Nephron progenitor cell (in vitro differentiated cells): ENCODE measurements around the gene ABCB11.

Experiments used
- DNase-seq: peaks from one replicate; pipeline ENCODE4 v3.0.0; 2021
- H3K27ac Mint-ChIP-seq: 2 replicates; pipeline ENCODE4 v1.8.0; 2021; ENCODE audit warnings: mild to moderate bottlenecking, moderate library complexity, mixed read lengths
- H3K27me3 Mint-ChIP-seq: 2 replicates; pipeline ENCODE4 v1.8.0; 2021; ENCODE audit warnings: mild to moderate bottlenecking, low read depth, mixed read lengths; ENCODE audit not compliant: poor library complexity
- H3K36me3 Mint-ChIP-seq: 2 replicates; pipeline ENCODE4 v1.8.0; 2021; ENCODE audit warnings: low read depth, mixed read lengths
- H3K4me1 Mint-ChIP-seq: 2 replicates; pipeline ENCODE4 v1.8.0; 2021; ENCODE audit warnings: mixed read lengths
- H3K4me3 Mint-ChIP-seq: 2 replicates; pipeline ENCODE4 v1.8.0; 2021; ENCODE audit warnings: mild to moderate bottlenecking, moderate library complexity, mixed read lengths
- H3K9me3 Mint-ChIP-seq: 2 replicates; pipeline ENCODE4 v1.8.0; 2021; ENCODE audit warnings: mild to moderate bottlenecking, moderate library complexity, mixed read lengths
- CTCF ChIP-seq: fragments of 200-600 bp; sonication (generic); IDR thresholded peaks from 2 replicates; pipeline ENCODE4 v1.5.0; 2021; ENCODE audit warnings: antibody characterized with exemption

ABCB11 gene

GRCh38 chr2:168995744-168996143 lies 35.4 kb downstream of the ABCB11 start:
- H3K27me3 Mint-ChIP-seq, result peaks cover 5% of the 10 kb centered on the region
- no peak overlapping the region for H3K4me3 Mint-ChIP-seq
- TF ChIP-seq CTCF, result no peak
- DNase-seq, result no peak
- H3K27ac Mint-ChIP-seq, result no peak overlapping the region
- H3K36me3 Mint-ChIP-seq, result no peaks in the 10 kb centered on the region
- no peaks in the 10 kb centered on the region for H3K9me3 Mint-ChIP-seq
- H3K4me1 Mint-ChIP-seq, result no peaks in the 10 kb centered on the region

DNA sequence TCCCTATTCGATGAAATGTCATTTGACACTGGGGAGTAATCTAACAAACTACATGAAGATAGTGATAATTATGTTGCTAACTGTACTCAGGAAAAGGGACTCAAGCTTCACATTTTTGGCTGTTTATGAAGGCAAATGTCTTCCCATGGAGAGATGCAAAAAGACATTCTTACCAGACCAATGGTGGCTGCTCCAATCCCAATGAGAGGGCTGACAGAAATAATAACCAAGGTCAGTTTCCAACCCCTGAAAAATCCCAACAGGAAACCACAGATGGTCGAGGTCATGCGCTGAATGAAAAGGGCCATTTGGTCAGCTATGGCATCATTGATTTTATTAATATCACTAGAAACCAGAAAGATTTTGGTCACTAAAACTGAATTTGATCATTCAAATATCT lies 37.6 kb downstream of the ABCB11 start:
- H3K27ac Mint-ChIP-seq, result no peak overlapping the region
- no peaks in the 10 kb centered on the region for H3K36me3 Mint-ChIP-seq
- H3K9me3 Mint-ChIP-seq, result no peaks in the 10 kb centered on the region
- no peak for TF ChIP-seq CTCF
- no peak overlapping the region for H3K4me3 Mint-ChIP-seq
- DNase-seq, result no peak
- no peaks in the 10 kb centered on the region for H3K4me1 Mint-ChIP-seq
- H3K27me3 Mint-ChIP-seq, result peaks cover 5% of the 10 kb centered on the region

GRCh38 chr2:168992591-168993349 lies 38.4 kb downstream of the ABCB11 start:
- Mint-ChIP-seq H3K27me3 (peaks cover 5% of the 10 kb centered on the region), H3K9me3 (no peaks in the 10 kb centered on the region)

DNA sequence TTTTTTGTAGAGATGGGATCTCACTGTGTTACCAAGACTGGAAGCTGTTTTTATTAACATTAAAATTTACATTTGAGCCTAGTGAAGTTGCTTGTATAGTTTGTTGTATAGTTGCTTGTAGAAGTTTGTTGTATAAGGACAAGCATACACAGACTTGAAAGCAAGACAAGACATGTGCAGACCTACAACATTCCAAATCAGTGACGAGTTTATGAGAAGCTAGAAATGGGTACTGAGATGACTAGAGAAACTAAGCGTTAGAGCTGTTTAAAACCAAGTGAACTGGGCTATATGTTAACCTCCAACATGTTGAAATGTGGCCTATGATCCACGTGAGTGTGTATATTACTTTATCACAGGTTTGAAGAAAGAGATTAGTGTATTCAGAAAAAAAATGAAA lies 39.1 kb downstream of the ABCB11 start:
- Mint-ChIP-seq H3K4me1 (no peaks in the 10 kb centered on the region), H3K36me3 (no peaks in the 10 kb centered on the region), H3K27me3 (peaks cover 3% of the 10 kb centered on the region), H3K4me3 (no peak overlapping the region), H3K9me3 (no peaks in the 10 kb centered on the region), H3K27ac (no peak overlapping the region)
- no peak for DNase-seq
- no peak for TF ChIP-seq CTCF

More at GRCh38 chr2:168992591-168993349, 38.4 kb downstream of the ABCB11 start:
- TF ChIP-seq CTCF, result no peak
- Mint-ChIP-seq H3K36me3 (no peaks in the 10 kb centered on the region), H3K27ac (no peak overlapping the region), H3K4me3 (no peak overlapping the region), H3K4me1 (no peaks in the 10 kb centered on the region)
- no peak for DNase-seq

DNA sequence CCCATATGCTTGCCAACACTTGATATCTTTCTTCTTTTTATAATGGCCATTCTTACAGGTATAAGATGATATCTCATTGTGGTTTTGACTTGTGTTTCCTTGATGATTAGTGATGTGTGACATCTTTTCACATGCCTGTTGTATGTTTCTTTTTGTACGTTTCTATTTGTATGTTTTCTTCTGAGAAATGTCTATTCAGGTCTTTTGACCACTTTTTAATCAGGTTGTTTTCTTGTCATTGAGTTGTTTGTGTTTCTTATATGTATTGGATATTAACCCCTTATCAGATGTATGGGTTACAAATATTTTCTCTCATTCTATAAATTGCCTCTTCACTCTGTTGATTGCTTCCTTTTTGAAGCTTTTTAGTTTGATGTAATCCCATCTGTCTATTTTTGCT lies 42.4 kb downstream of the ABCB11 start:
- Mint-ChIP-seq H3K36me3 (no peaks in the 10 kb centered on the region), H3K4me1 (no peaks in the 10 kb centered on the region), H3K27me3 (peaks cover 3% of the 10 kb centered on the region), H3K9me3 (no peaks in the 10 kb centered on the region), H3K4me3 (no peak overlapping the region), H3K27ac (no peak overlapping the region)
- no peak for TF ChIP-seq CTCF
- no peak for DNase-seq

DNA sequence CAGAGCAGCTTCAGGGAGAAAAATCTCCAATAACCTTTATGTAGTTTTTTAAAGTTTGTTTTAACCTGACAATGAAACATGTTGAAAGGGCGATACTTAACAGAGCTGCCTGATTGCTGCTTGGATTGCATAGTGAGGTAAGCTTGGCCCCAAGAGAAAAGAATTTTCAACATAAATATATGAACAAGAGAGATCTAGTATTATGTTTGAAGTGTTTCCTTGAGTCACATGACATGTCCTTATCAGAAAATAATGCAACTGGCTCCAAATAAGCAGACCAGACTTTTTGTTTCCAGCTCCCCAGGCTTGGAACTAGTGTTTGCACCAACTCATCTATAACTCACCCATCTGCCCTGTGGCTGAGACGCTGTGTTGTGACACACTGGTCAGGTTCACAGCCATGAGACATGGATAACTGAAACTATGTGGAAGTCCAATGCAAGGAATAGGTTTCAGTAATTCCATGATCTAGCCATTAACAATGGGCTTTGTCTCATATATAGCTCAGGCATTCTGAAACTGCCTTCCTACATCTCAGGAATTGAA lies 44.7 kb downstream of the ABCB11 start:
- Mint-ChIP-seq H3K27ac (no peak overlapping the region), H3K36me3 (no peaks in the 10 kb centered on the region), H3K27me3 (peaks cover 3% of the 10 kb centered on the region), H3K4me1 (no peaks in the 10 kb centered on the region), H3K4me3 (no peak overlapping the region), H3K9me3 (no peaks in the 10 kb centered on the region)
- no peak for DNase-seq
- no peak for TF ChIP-seq CTCF
